MM.1S (cell line): ENCODE measurements around the gene KCNH1.

Experiments
- DNase-seq: peaks from one replicate; pipeline ENCODE4 v3.0.0-alpha.2; 2015
- H2AFZ ChIP-seq: fragments of 300-600 bp; sonication (generic); 2 replicates; pipeline ENCODE4 v1.6.0; 2016; ENCODE audit warnings: antibody characterized with exemption, low read length
- H3F3A ChIP-seq: fragments of 300-600 bp; sonication (generic); 2 replicates; pipeline ENCODE4 v1.6.1; 2016; ENCODE audit warnings: mild to moderate bottlenecking, antibody characterized with exemption, low read length, moderate library complexity, mixed read lengths; ENCODE audit not compliant: insufficient read depth
- H3K27ac ChIP-seq: fragments of 300-600 bp; sonication (generic); 2 replicates; pipeline ENCODE4 v1.5.1; 2016; ENCODE audit warnings: mild to moderate bottlenecking, low read length
- H3K27me3 ChIP-seq: fragments of 300-600 bp; sonication (generic); replicated peaks from 2 replicates; pipeline ENCODE4 v1.6.0; 2016; ENCODE audit warnings: low read length; ENCODE audit not compliant: insufficient read depth
- H3K36me3 ChIP-seq: fragments of 300-600 bp; sonication (generic); replicated peaks from 2 replicates; pipeline ENCODE4 v1.6.1; 2016; ENCODE audit warnings: mild to moderate bottlenecking, low read length, mixed read lengths; ENCODE audit not compliant: insufficient read depth
- H3K4me1 ChIP-seq: fragments of 300-600 bp; sonication (generic); 2 replicates; pipeline ENCODE4 v1.6.1; 2016; ENCODE audit warnings: low read length, mixed read lengths
- H3K4me2 ChIP-seq: fragments of 300-600 bp; sonication (generic); 2 replicates; pipeline ENCODE4 v1.6.0; 2016; ENCODE audit warnings: low read depth, low read length
- H3K4me3 ChIP-seq: fragments of 300-600 bp; sonication (generic); 2 replicates; pipeline ENCODE4 v1.5.1; 2016; ENCODE audit warnings: low read length, mixed read lengths
- H3K79me2 ChIP-seq: fragments of 300-600 bp; sonication (generic); 2 replicates; pipeline ENCODE4 v1.6.1; 2016; ENCODE audit warnings: mixed run types, low read length, mixed read lengths
- H3K9ac ChIP-seq: fragments of 300-600 bp; sonication (generic); 2 replicates; pipeline ENCODE4 v1.6.1; 2016; ENCODE audit warnings: low read length, mixed read lengths
- H3K9me2 ChIP-seq: fragments of 300-600 bp; sonication (generic); replicated peaks from 2 replicates; pipeline ENCODE4 v1.6.1; 2016; ENCODE audit warnings: mild to moderate bottlenecking, low read length, mixed read lengths; ENCODE audit not compliant: insufficient read depth
- H3K9me3 ChIP-seq: fragments of 300-600 bp; sonication (generic); replicated peaks from 2 replicates; pipeline ENCODE4 v1.6.1; 2016; ENCODE audit warnings: mild to moderate bottlenecking, low read length, mixed read lengths; ENCODE audit not compliant: insufficient read depth
- H4K20me1 ChIP-seq: fragments of 300-600 bp; sonication (generic); 2 replicates; pipeline ENCODE4 v1.6.1; 2016; ENCODE audit warnings: mild to moderate bottlenecking, low read length, moderate library complexity, mixed read lengths; ENCODE audit not compliant: insufficient read depth
- EZH2 ChIP-seq: fragments of 300-600 bp; sonication (generic); optimal IDR thresholded peaks from 2 replicates; pipeline ENCODE3; 2017; ENCODE audit warnings: low read depth, mild to moderate bottlenecking, antibody characterized with exemption, low read length, mixed read lengths
- EZH2phosphoT487 ChIP-seq: fragments of 300-600 bp; sonication (generic); IDR thresholded peaks from 2 replicates; pipeline ENCODE4 v1.6.1; 2018; ENCODE audit warnings: antibody characterized with exemption, low read length
- TF ChIP-seq, protein P1 (sequence below): fragments of 300-600 bp; sonication (generic); IDR thresholded peaks from 2 replicates; pipeline ENCODE4 v1.5.1; 2016; ENCODE audit warnings: antibody characterized with exemption, low read length, mixed read lengths

The KCNH1 gene

DNA sequence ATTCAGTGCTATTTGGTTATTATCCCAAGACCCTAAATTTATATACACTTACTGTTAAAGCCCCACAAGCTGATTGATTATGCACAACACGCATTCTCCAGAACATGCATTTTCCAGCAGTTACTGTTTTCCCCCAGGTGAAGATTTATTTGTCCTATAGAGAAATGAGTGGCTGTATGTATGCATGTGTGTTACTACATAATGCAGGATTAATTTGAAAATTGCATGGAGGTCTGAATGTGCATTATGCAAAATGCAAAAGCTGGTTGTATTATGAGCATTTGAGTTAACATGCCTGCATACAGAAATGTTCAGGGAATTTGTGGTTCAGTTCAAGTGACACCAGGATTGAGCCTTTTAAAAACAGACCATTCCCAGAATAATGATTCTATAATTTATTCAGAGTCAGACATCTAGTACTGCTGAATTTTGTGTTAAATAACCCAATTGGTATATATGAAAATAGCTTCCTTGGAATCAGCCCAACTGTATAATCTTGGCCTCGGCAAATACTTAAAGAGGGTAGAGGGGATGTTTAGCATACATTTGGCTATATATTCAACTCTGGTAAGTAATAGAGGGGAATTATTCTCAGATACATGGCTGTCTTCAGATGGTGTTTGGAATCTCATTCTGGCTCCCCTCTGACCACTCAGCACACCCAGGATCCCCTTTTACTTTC is 485.2 kb downstream of the KCNH1 start:
- Histone ChIP-seq H3K9me3 (no peaks in the 10 kb centered on the region), H3K79me2 (no peaks in the 10 kb centered on the region), H3K27me3 (no peaks in the 10 kb centered on the region), H3K4me3 (no peak overlapping the region), H3K4me2 (no peak overlapping the region), H3K27ac (no peak overlapping the region), H3F3A (peaks cover 6% of the 10 kb centered on the region; the same call in 1 of the 2 replicates), H2AFZ (no peak overlapping the region), H4K20me1 (no peaks in the 10 kb centered on the region), H3K9me2 (no peaks in the 10 kb centered on the region), H3K4me1 (peaks cover 25% of the 10 kb centered on the region), H3K36me3 (no peaks in the 10 kb centered on the region), H3K9ac (no peak overlapping the region)
- DNase-seq, result no peak
- TF ChIP-seq EZH2 (no peak), EZH2phosphoT487 (no peak)
- TF ChIP-seq, protein P1, sequence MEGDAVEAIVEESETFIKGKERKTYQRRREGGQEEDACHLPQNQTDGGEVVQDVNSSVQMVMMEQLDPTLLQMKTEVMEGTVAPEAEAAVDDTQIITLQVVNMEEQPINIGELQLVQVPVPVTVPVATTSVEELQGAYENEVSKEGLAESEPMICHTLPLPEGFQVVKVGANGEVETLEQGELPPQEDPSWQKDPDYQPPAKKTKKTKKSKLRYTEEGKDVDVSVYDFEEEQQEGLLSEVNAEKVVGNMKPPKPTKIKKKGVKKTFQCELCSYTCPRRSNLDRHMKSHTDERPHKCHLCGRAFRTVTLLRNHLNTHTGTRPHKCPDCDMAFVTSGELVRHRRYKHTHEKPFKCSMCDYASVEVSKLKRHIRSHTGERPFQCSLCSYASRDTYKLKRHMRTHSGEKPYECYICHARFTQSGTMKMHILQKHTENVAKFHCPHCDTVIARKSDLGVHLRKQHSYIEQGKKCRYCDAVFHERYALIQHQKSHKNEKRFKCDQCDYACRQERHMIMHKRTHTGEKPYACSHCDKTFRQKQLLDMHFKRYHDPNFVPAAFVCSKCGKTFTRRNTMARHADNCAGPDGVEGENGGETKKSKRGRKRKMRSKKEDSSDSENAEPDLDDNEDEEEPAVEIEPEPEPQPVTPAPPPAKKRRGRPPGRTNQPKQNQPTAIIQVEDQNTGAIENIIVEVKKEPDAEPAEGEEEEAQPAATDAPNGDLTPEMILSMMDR, result no peak

DNA sequence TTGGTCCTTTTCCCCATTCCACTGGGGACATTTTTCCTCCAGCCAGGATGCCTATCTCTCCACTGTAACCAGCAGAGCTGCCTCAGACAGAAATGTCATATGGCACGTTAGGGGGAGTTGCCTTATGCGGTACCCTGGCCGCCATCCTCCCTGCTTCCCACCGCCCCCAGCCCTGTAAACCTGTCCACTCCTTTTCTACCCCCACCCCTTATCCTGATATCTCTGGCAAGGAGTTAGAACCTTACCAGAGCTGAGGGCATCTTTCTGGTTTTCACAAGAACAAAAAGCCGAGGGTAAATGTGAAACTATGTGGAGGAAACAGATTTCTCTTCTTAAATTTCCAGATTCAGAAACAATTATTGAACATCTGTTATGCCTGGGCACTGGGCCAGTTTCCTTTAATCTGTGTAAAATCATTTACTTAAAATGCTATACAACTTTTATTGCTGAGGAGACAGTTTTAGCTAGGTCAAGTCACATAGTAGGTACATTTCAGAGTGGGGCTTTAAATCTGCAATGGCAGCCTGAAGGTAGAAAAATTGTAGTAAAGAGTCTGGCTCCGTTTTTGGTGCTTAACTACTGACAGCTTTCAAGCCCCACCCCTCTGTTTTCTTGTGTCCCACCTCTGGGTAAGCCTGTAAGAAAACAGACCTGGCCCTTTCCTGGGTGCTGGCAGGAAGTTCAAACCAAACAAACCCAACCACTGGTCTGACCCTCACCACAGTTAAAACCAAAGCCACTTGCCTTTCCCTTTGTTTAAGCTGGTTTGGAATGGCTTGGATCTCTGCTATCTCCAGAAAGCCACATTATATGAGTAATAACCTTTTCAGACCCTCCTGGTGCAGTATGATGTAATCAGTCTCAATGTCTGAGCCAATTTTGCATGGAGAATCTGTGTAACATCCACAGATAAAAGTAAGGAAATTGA is 486.3 kb downstream of the KCNH1 start:
- TF ChIP-seq, protein P1, result no peak
- TF ChIP-seq EZH2 (no peak), EZH2phosphoT487 (no peak)
- Histone ChIP-seq H2AFZ (no peak overlapping the region), H3K79me2 (no peaks in the 10 kb centered on the region)

DNA sequence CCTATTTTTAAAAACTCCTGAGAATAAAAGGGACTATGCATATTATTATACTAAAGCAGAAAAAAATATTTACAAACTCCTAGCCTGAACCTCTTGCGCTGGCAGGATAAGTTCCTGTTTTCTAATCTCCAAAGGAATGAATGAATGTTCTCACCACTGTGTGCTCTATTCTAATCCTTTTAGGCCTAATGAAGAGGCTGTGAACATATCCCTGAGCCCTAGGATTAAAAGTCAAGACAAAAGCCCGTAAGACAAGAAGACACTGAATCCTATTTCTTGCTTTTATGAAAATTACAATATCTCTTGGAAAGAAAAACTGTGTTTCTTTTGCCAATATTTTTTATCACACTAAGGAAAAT is 487.7 kb downstream of the KCNH1 start:
- Histone ChIP-seq H2AFZ (no peak overlapping the region), H3K9me3 (no peaks in the 10 kb centered on the region), H3K4me1 (peaks cover 25% of the 10 kb centered on the region), H4K20me1 (no peaks in the 10 kb centered on the region), H3F3A (peaks cover 6% of the 10 kb centered on the region; the same call in 1 of the 2 replicates), H3K36me3 (no peaks in the 10 kb centered on the region), H3K9ac (no peak overlapping the region), H3K9me2 (no peaks in the 10 kb centered on the region), H3K27ac (no peak overlapping the region; the same call in 1 of the 2 replicates), H3K27me3 (no peaks in the 10 kb centered on the region), H3K4me3 (no peak overlapping the region), H3K4me2 (peak overlapping the region; percentile 7; the same call in 1 of the 2 replicates), H3K79me2 (no peaks in the 10 kb centered on the region)
- no peak for DNase-seq
- TF ChIP-seq, protein P1, result no peak
- TF ChIP-seq EZH2phosphoT487, result no peak
- no peak for TF ChIP-seq EZH2

More for the DNA sequence above, 486.3 kb downstream of the KCNH1 start:
- Histone ChIP-seq H3K4me3 (no peak overlapping the region), H3K27ac (no peak overlapping the region), H4K20me1 (no peaks in the 10 kb centered on the region), H3K27me3 (no peaks in the 10 kb centered on the region), H3K9me3 (no peaks in the 10 kb centered on the region), H3K36me3 (no peaks in the 10 kb centered on the region), H3K9ac (no peak overlapping the region), H3F3A (peaks cover 6% of the 10 kb centered on the region; the same call in 1 of the 2 replicates), H3K4me1 (peaks cover 25% of the 10 kb centered on the region), H3K4me2 (no peak overlapping the region), H3K9me2 (no peaks in the 10 kb centered on the region)
- DNase-seq, result peak; percentile 38
